H1 (cell line): Measurements from ENCODE around the gene ARHGAP22. TPM values are rescaled to one million over a fixed set of nuclear protein-coding genes. Genes with fewer than 3 reads are reported as not detected.

Experiments used
- CTCF ChIA-PET: fragments of 300-600 bp; sonication (Branson Sonifier 250); formaldehyde crosslinking; loops from one replicate; lab custom pipeline; 2021; ENCODE audit not compliant: partially characterized antibody; lab: Charles Lee
- POLR2A ChIA-PET: fragments of 300-600 bp; sonication (Branson Sonifier 250); formaldehyde crosslinking; loops from one replicate; lab custom pipeline; 2021; ENCODE audit warnings: inconsistent platforms; ENCODE audit not compliant: partially characterized antibody; lab: Charles Lee
- DNase-seq, 2 experiments: peaks; one replicate each; pipeline versions ENCODE4 v3.0.0 to v3.0.0-alpha.2; 2010 to 2022; ENCODE audit warnings: low spot score in 2 of 2, low read depth in 1 of 2, mixed read lengths in 1 of 2
- FAIRE-seq: peaks from 2 replicates; lab custom pipeline; 2011; peaks lifted over from hg19 to GRCh38; lab: Jason Lieb, UNC
- H2AFZ ChIP-seq: 2 replicates; pipeline ENCODE4 v1.8.1; 2012; ENCODE audit warnings: low read length, inconsistent platforms
- H2AK5ac ChIP-seq: 2 replicates; pipeline ENCODE4 v1.6.1; 2013; ENCODE audit warnings: low read depth, low read length
- H2BK120ac ChIP-seq: replicated peaks from 2 replicates; pipeline ENCODE3; 2013; ENCODE audit warnings: low read depth, low read length, inconsistent platforms
- H2BK12ac ChIP-seq: 2 replicates; pipeline ENCODE4 v1.6.1; 2013; ENCODE audit warnings: low read depth, low read length
- H2BK15ac ChIP-seq: 2 replicates; pipeline ENCODE4 v1.6.1; 2013; ENCODE audit warnings: low read length
- H2BK20ac ChIP-seq: 2 replicates; pipeline ENCODE4 v1.6.1; 2013; ENCODE audit warnings: low read length
- H2BK5ac ChIP-seq: 2 replicates; pipeline ENCODE4 v1.6.1; 2013; ENCODE audit warnings: low read depth, low read length
- H3K14ac ChIP-seq: 2 replicates; pipeline ENCODE4 v1.6.1; 2013; ENCODE audit warnings: inconsistent platforms; ENCODE audit not compliant: insufficient read length
- H3K18ac ChIP-seq: 2 replicates; pipeline ENCODE4 v1.6.1; 2013; ENCODE audit warnings: low read length; ENCODE audit errors: extremely low read depth
- H3K23ac ChIP-seq: 2 replicates; pipeline ENCODE4 v1.6.1; 2013; ENCODE audit warnings: inconsistent platforms; ENCODE audit not compliant: insufficient read length
- H3K23me2 ChIP-seq: 2 replicates; pipeline ENCODE4 v1.6.1; 2013; ENCODE audit warnings: low read depth, low read length
- H3K27ac ChIP-seq: 2 replicates; pipeline ENCODE4 v1.6.1; 2011; ENCODE audit warnings: low read depth, low read length, inconsistent platforms
- H3K27me3 ChIP-seq, 4 experiments: replicated peaks in 1 of 4; 1 replicate in 1 of 4; 2 replicates in 3 of 4; pipeline versions ENCODE4 v1.6.1 to v1.8.1; 2011 to 2013; ENCODE audit warnings: low read length in 3 of 4, mild to moderate bottlenecking in 3 of 4, inconsistent platforms in 2 of 4, mixed read lengths in 2 of 4, moderate library complexity in 1 of 4; ENCODE audit not compliant: control insufficient read depth in 3 of 4, insufficient read depth in 3 of 4; ENCODE audit errors: extremely low read depth in 1 of 4
- H3K36me3 ChIP-seq, 4 experiments: 2 replicates each; pipeline versions ENCODE4 v1.6.1 to v1.8.1; 2011 to 2013; ENCODE audit warnings: mild to moderate bottlenecking in 4 of 4, low read length in 3 of 4, moderate library complexity in 2 of 4, control low read depth in 1 of 4, inconsistent platforms in 1 of 4; ENCODE audit not compliant: insufficient read depth in 4 of 4, control insufficient read depth in 2 of 4
- H3K4ac ChIP-seq: replicated peaks from 2 replicates; pipeline ENCODE3; 2013; ENCODE audit warnings: low read length, low read depth, mixed read lengths, inconsistent platforms; ENCODE audit not compliant: insufficient read length
- H3K4me1 ChIP-seq, 4 experiments: replicated peaks in 1 of 4; 1 replicate in 1 of 4; 2 replicates in 3 of 4; pipeline versions ENCODE4 v1.6.1 to v1.8.1; 2011 to 2013; ENCODE audit warnings: low read length in 3 of 4, inconsistent platforms in 2 of 4, mixed read lengths in 1 of 4; ENCODE audit not compliant: insufficient read depth in 4 of 4, control insufficient read depth in 3 of 4
- H3K4me2 ChIP-seq, 2 experiments: 2 replicates each; pipeline versions ENCODE4 v1.6.1 to v1.8.1; 2011 to 2013; ENCODE audit warnings: low read depth in 2 of 2, low read length in 2 of 2, control low read depth in 1 of 2, inconsistent platforms in 1 of 2, mild to moderate bottlenecking in 1 of 2; ENCODE audit not compliant: insufficient read depth in 1 of 2
- H3K4me3 ChIP-seq, 4 experiments: fragments of 200-600, 300-600 bp in 1 of 4; sonication (generic), shearing (Covaris generic), sonication (Bioruptor Twin) in 1 of 4; 2 replicates each; pipeline versions ENCODE4 v1.5.1 to v1.8.1; 2011 to 2016; ENCODE audit warnings: low read length in 4 of 4, low read depth in 3 of 4, control low read depth in 2 of 4, inconsistent platforms in 2 of 4, mild to moderate bottlenecking in 2 of 4, mixed read lengths in 1 of 4, moderate library complexity in 1 of 4; ENCODE audit not compliant: insufficient read depth in 2 of 4; ENCODE audit errors: extremely low read depth in 1 of 4
- H3K56ac ChIP-seq: replicated peaks from 2 replicates; pipeline ENCODE3; 2013; ENCODE audit warnings: low read depth, mild to moderate bottlenecking, mixed read lengths, low read length, inconsistent platforms; ENCODE audit not compliant: insufficient read length
- H3K79me1 ChIP-seq: 2 replicates; pipeline ENCODE4 v1.6.1; 2013; ENCODE audit warnings: low read depth, low read length, control low read depth
- H3K79me2 ChIP-seq, 2 experiments: 2 replicates each; pipeline versions ENCODE4 v1.6.1 to v1.8.1; 2012 to 2013; ENCODE audit warnings: low read length in 2 of 2, mild to moderate bottlenecking in 2 of 2, inconsistent platforms in 1 of 2; ENCODE audit not compliant: insufficient read depth in 2 of 2, control insufficient read depth in 1 of 2
- H3K9ac ChIP-seq, 4 experiments: replicated peaks in 1 of 4; 1 replicate in 1 of 4; 2 replicates in 3 of 4; pipeline versions ENCODE4 v1.6.1 to v1.8.1; 2011 to 2013; ENCODE audit warnings: low read depth in 3 of 4, low read length in 3 of 4, control low read depth in 2 of 4, mild to moderate bottlenecking in 2 of 4, moderate library complexity in 2 of 4, inconsistent platforms in 1 of 4; ENCODE audit errors: extremely low read depth in 1 of 4
- H3K9me3 ChIP-seq, 2 experiments: 2 replicates each; pipeline versions ENCODE4 v1.6.1 to v1.8.1; 2012 to 2013; ENCODE audit warnings: mild to moderate bottlenecking in 2 of 2, moderate library complexity in 2 of 2, control low read depth in 1 of 2, inconsistent platforms in 1 of 2, low read depth in 1 of 2, low read length in 1 of 2, mixed read lengths in 1 of 2; ENCODE audit not compliant: insufficient read depth in 2 of 2
- H4K20me1 ChIP-seq, 2 experiments: replicated peaks in 1 of 2; 2 replicates each; pipeline versions ENCODE3 to v1.8.1; 2011 to 2013; ENCODE audit warnings: inconsistent platforms in 2 of 2, low read length in 2 of 2, mild to moderate bottlenecking in 1 of 2; ENCODE audit not compliant: insufficient read depth in 2 of 2, control insufficient read depth in 1 of 2
- H4K5ac ChIP-seq: 2 replicates; pipeline ENCODE4 v1.6.1; 2013; ENCODE audit warnings: low read length, low read depth, mixed read lengths, inconsistent platforms; ENCODE audit not compliant: insufficient read length
- H4K8ac ChIP-seq: 2 replicates; pipeline ENCODE4 v1.8.0; 2013; ENCODE audit warnings: mild to moderate bottlenecking, moderate library complexity, low read length, inconsistent platforms; ENCODE audit not compliant: insufficient read depth; ENCODE audit errors: extremely low read depth
- H4K91ac ChIP-seq: replicated peaks from 2 replicates; pipeline ENCODE3; 2013; ENCODE audit warnings: low read length, mixed read lengths, inconsistent platforms; ENCODE audit not compliant: insufficient read length
- BRCA1 ChIP-seq: IDR thresholded peaks from 2 replicates; pipeline ENCODE4 v1.6.1; 2012; ENCODE audit warnings: low read depth, low read length, improper control_type of control experiment
- POLR2A ChIP-seq, 2 experiments: IDR thresholded peaks; 1 replicate in 1 of 2; 2 replicates in 1 of 2; pipeline ENCODE4 v1.6.1; 2011; ENCODE audit warnings: low read depth in 2 of 2, low read length in 2 of 2, mild to moderate bottlenecking in 2 of 2; ENCODE audit errors: control extremely low read depth in 1 of 2
- RFX5 ChIP-seq: IDR thresholded peaks from 2 replicates; pipeline ENCODE4 v1.6.1; 2011; ENCODE audit warnings: low read depth, low read length, improper control_type of control experiment, borderline replicate concordance
- WGBS, 2 experiments: shearing (Covaris generic) in 1 of 2; methylation state at CpG; one replicate each; pipeline versions ENCODE4 v1.1.6 to v1.1.7; 2013 to 2015; ENCODE audit warnings: low lambda C conversion rate in 2 of 2, mixed read lengths in 2 of 2, inconsistent platforms in 1 of 2, low coverage in 1 of 2, missing lambda C conversion rate in 1 of 2; ENCODE audit not compliant: insufficient replicate concordance in 2 of 2, insufficient coverage in 1 of 2, insufficient read length in 1 of 2; ENCODE audit errors: extremely low coverage in 1 of 2, missing lambda C conversion rate in 1 of 2; 5-methylcytosine and 5-hydroxymethylcytosine counted together
- polyA plus RNA-seq, 7 experiments: library from polyadenylated mRNA; depleted of rRNA in 3 of 7; stranded (reverse) in 5 of 7; unstranded in 2 of 7; fragments of >200 nt in 5 of 7; fragments of 200-250 nt in 2 of 7; gene quantifications; 1 replicate in 5 of 7; 2 replicates in 1 of 7; 4 replicates in 1 of 7; pipeline versions ENCODE4 v1.2.1 to v1.2.3, GENCODE V29; 2011 to 2013; ENCODE audit warnings: missing spikeins in 2 of 7, mixed read lengths in 2 of 7
- total RNA-seq: library from RNA; stranded (reverse); fragmentation: NEBNext Ultra II Directional; extraction: Animal tissue kit (Norgen Biotek cat#: 25700); gene quantifications from 2 replicates; pipeline ENCODE4 v1.2.1, GENCODE V29; 2021
- TF ChIP-seq, protein P1 (sequence below): IDR thresholded peaks from 2 replicates; pipeline ENCODE4 v1.6.1; 2011; ENCODE audit warnings: low read depth, mild to moderate bottlenecking, low read length; ENCODE audit not compliant: insufficient read depth

ARHGAP22 gene
- total and polyA plus RNA-seq, 2 of the 8 experiments (the other 6 are each of a cell fraction or from before 2014, with no cell fraction given), result 3.6 to 11.2 TPM

DNA sequence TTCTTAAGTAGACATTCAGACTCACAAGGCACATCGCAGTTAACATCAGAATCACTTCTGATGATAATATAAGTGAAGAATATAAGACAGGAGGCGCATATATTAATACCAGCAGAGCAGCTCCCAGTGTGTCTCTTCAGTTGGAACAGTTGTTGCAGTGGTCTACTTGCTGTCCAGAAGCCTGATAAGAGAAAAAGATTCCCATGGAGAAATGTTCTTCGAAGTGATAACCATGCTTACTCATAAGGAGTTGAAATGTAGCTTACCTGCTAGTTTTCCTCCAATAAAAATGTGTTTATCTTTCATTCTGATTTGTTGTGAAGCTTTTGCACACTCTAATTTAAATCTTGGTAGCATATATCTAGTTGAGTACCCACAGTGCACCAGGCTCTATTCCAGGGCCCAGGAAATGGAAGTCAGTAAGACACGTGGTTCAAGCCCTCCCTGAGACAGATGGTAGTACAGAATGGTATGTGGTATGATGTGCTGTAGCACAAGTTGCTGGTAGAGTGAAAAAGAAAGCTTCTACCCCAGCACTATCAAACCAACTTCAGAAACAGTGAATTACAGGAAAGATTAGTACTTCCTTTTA lies 174.4 kb downstream of the ARHGAP22 start:
- no peak for FAIRE-seq
- ChIA-PET CTCF (interaction anchor here (1.2 kb wide), 1 partner anchor 67 kb away, joined by 3 read pairs; no protein-coding TSS in a partner anchor), POLR2A (no interaction called here)
- Histone ChIP-seq H2BK5ac (no peak overlapping the region), H2BK15ac (no peak overlapping the region), H2BK120ac (no peak overlapping the region), H2BK20ac (no peak overlapping the region), H3K27ac (no peak overlapping the region), H3K4me2 (no peak overlapping the region), H3K4me1 (no peaks in the 10 kb centered on the region), H3K14ac (no peak overlapping the region), H3K23ac (no peak overlapping the region), H3K4me3 (no peak overlapping the region), H3K79me1 (no peaks in the 10 kb centered on the region), H3K36me3 (peaks cover 0 to 13% (median under 1%) of the 10 kb centered on the region in 4 experiments; a peak in 4 of 8 replicates), H4K20me1 (no peaks in the 10 kb centered on the region), H2AK5ac (no peak overlapping the region), H3K9ac (no peak overlapping the region), H3K18ac (no peak overlapping the region), H3K4ac (no peak overlapping the region), H2AFZ (no peak overlapping the region), H4K91ac (no peak overlapping the region), H2BK12ac (no peak overlapping the region), H3K23me2 (no peaks in the 10 kb centered on the region), H3K9me3 (no peaks in the 10 kb centered on the region), H3K56ac (no peak overlapping the region), H4K5ac (no peak overlapping the region), H3K79me2 (no peaks in the 10 kb centered on the region), H4K8ac (no peak overlapping the region), H3K27me3 (no peaks in the 10 kb centered on the region)
- 84% methylated on average over 4 of the region's 4 CpGs; no CpG with 5 or more reads in 1 of the 2 experiments for WGBS, 2 experiments
- TF ChIP-seq BRCA1 (no peak), POLR2A (IDR thresholded peaks at IDR 0.05; ENCODE audit: control extremely low read depth in 1 of 2, low read depth in 2 of 2, low read length in 2 of 2) (no peak), RFX5 (no peak)
- TF ChIP-seq, protein P1, sequence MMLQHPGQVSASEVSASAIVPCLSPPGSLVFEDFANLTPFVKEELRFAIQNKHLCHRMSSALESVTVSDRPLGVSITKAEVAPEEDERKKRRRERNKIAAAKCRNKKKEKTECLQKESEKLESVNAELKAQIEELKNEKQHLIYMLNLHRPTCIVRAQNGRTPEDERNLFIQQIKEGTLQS, result no peak
- DNase-seq, result no peak
